Globus pallidus (tissue), 1 donor: ENCODE measurements around the gene RPL23.

Experiments
- DNase-seq: peaks from one replicate; pipeline ENCODE4 v3.0.0-alpha.2; 2015; ENCODE audit warnings: low spot score

Gene RPL23

GRCh38 chr17:38798614-38799500 is 54.7 kb downstream of the RPL23 start:
- DNase-seq, result peak; percentile 42
